GM12801 (cell line): ENCODE data around the gene ABHD17B.

Experiments used
- CTCF ChIP-seq: IDR thresholded peaks from one replicate; pipeline ENCODE4 v1.5.1; 2011; ENCODE audit warnings: control low read depth; ENCODE audit not compliant: insufficient read length; ENCODE audit errors: extremely low read depth

Gene ABHD17B

GRCh38 chr9:71830153-71830552, 80.8 kb downstream of the ABHD17B start:
- TF ChIP-seq CTCF: no peak

DNA sequence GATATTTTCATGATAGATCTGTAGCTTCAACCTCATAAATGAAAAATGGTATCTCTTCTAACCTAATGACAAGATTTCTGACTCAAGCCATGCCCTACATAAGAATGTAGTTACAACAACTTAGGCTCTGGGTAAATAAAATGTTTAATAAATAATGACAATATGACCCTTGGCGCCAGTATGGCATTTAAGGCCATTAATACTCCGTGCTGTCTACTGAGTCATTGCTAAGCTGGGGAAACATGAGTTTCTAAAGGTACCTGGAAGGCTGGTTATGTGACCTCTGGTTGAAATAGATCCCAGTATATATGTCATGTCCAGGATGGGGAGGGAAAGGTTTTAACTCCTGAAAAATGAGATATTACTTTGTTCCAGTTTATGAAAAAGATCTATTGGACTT, 84.7 kb downstream of the ABHD17B start:
- no peak for TF ChIP-seq CTCF

DNA sequence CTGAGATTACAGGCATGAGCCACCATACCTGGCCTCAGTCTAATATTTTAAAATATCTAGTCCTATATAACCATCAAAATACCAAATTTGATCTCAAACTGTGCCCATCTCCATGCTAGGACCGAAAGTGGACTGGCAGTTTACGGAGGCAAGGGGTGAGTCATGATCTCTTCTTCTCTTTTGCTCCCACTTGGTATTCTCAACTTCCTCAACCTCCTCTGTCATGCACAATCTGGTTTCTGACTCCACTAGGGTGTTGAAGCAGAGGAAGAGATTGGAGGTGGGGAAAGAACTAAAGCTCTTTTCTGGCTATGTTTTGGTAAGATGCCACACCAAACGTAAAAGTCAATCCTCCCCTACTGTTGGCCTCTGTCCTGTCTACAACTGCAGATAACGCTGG, 86.7 kb downstream of the ABHD17B start:
- no peak for TF ChIP-seq CTCF

GRCh38 chr9:71822935-71823334, 88.1 kb downstream of the ABHD17B start:
- TF ChIP-seq CTCF: no peak

DNA sequence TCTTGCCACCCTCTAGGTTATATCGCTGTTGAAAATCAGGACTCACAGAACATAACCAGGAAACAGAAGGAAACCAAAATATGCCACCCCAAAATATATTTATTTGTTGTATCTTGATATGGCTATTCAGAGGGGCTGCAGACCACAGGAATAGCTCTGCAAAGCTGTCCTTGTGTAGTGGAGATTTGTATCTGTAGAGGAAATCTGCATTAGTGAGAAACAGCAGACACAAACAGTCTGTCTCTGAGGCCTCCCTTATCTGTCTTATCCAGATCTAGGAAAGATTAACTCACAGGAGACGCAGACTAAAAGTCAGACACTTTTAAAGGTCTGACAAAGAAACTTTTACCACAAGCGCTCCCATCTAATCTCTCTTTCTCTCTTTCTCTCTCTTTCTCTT, 88.5 kb downstream of the ABHD17B start:
- no peak for TF ChIP-seq CTCF

DNA sequence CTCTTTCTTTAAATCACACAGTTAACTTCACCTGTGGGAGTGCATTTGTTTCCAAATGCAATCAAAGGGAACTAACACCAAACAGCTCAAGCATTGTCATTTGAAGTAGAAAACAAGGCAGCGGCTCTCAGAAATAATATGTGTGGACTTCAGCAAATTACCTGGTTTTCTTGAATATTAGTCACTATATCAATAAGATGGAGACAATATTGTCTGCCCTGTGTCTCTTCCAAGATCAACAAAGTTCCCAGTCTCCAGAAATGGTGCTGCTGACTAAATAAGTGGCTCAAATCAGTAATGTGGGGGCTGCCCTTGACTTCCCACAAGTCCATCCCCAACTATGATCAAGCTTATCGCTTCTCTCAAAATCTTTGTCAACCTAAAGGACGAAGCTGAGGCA, 89.6 kb downstream of the ABHD17B start:
- no peak for TF ChIP-seq CTCF

DNA sequence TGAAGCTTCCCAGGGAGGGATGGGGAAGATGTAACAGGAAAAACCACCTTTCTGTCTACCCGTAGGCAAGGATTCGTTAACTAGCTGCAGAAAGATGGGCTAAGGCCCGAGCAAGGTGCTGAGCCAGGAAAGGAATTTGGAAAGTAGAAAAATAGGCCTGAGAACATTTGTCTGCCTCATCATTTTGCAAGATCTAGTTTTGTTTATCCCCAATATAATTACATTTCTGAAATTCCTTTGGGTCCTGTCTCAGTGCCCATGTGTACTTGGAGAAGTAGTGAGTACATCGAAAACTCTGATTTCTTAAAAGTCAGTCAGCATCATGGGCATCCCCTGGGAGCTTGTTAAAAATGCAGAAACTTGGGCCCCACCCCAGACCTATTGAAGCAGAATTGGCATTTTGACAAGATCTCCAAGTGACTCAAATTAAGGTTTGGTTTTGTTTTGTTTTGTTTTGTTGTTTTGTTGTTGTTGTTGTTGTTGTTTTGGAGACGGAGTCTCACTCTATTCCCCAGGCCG, 90.5 kb downstream of the ABHD17B start:
- no peak for TF ChIP-seq CTCF
